ENCODE measurements around the gene MELK. TPM values are rescaled to one million over a fixed set of nuclear protein-coding genes. Genes with fewer than 3 reads are reported as not detected.
A peak's percentile ranks its signal among the peaks of the same experiment; 100 is the strongest.
"Not testable (repeated sequence)": the region's sequence is repeated elsewhere in the genome, so short reads cannot be mapped to it uniquely, and the experiment has no call there.

The MELK gene
- total RNA-seq, 2 experiments from 2014 or later, result 47.9 to 58.7 TPM

DNA sequence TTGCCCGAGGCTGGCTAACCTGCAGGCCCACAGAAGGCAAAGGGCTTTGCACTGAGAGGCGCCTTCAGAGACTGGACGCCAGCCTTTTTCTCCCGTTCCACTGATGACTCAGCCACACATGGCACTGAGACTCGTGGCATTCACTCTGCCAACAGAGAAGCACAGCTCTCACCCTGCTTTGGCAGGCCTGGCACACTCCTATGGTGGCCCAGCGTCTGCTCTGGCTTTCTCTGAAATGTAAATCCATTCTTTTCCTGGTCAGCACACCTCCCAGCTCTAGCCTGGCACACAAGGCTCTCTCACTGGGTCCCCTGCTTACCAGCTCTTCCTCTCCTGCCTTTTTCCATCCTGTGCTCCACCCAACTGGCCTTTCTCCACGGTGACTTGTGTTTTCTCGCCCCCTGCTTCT lies 5.9 kb upstream of the MELK start:
- ChIA-PET CTCF (ENCODE audit: unreplicated experiment) (no interaction called here), POLR2A (interaction anchor here (1.1 kb wide), 1 partner anchor 78 kb away, joined by 3 read pairs; no protein-coding TSS in a partner anchor)
- no peak overlapping the region for H3K27ac ChIP-seq (ENCODE audit: low read depth, low read length, poor library complexity, severe bottlenecking)
- intact Hi-C loops (cut with micrococcal nuclease; ENCODE audit: unreplicated experiment), result no loop called here
- H4K20me1 ChIP-seq (ENCODE audit: insufficient read depth, low read length), result no peaks in the 10 kb centered on the region
- H3K79me2 ChIP-seq (ENCODE audit: insufficient read depth, low read depth, low read length), result no peaks in the 10 kb centered on the region
- H3K9me2 ChIP-seq (ENCODE audit: insufficient read depth, low read length), result no peaks in the 10 kb centered on the region
- no peak overlapping the region for H3K4me3 ChIP-seq (ENCODE audit: low read depth, low read length, poor library complexity, severe bottlenecking)
- no peak overlapping the region for H3K4me2 ChIP-seq (ENCODE audit: low read length)
- H3K9me3 ChIP-seq (ENCODE audit: low read length), result no peaks in the 10 kb centered on the region
- H2AFZ ChIP-seq (ENCODE audit: low read length), result no peak overlapping the region
- no peaks in the 10 kb centered on the region for H3K36me3 ChIP-seq (ENCODE audit: insufficient read depth, low read length)
- H3K4me1 ChIP-seq (ENCODE audit: insufficient read depth, low read length, poor library complexity, severe bottlenecking), result peaks cover 17% of the 10 kb centered on the region
- DNase-seq (ENCODE audit: low spot score), result no peak
- BruUV-seq (replicated peaks), result no TSS peak
- TF ChIP-seq, protein P1, sequence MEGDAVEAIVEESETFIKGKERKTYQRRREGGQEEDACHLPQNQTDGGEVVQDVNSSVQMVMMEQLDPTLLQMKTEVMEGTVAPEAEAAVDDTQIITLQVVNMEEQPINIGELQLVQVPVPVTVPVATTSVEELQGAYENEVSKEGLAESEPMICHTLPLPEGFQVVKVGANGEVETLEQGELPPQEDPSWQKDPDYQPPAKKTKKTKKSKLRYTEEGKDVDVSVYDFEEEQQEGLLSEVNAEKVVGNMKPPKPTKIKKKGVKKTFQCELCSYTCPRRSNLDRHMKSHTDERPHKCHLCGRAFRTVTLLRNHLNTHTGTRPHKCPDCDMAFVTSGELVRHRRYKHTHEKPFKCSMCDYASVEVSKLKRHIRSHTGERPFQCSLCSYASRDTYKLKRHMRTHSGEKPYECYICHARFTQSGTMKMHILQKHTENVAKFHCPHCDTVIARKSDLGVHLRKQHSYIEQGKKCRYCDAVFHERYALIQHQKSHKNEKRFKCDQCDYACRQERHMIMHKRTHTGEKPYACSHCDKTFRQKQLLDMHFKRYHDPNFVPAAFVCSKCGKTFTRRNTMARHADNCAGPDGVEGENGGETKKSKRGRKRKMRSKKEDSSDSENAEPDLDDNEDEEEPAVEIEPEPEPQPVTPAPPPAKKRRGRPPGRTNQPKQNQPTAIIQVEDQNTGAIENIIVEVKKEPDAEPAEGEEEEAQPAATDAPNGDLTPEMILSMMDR (conservative IDR thresholded peaks at IDR 0.05; ENCODE audit: low read length), result no peak
- no peak for TF ChIP-seq EZH2phosphoT487 (IDR thresholded peaks at IDR 0.05; ENCODE audit: borderline replicate concordance, low read depth, low read length)

DNA sequence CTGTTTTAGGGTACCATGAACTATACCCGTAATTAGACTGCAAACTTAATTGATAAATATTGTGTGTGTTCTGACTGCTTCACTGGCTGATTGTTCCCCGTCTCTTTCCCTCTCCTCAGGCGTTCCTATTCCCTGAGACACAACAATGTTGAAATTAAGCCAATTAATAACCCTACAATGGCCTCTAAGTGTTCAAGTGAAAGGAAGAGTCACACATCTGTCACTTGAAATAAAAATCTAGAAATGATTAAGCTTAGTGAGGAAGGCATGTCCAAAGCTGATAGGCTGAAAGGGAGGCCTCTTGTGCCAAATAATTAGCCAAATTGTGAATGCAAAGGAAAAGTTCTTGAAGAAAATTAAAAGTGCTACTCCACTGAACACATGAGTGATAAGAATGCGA lies 4.0 kb upstream of the MELK start:
- H3K4me1 ChIP-seq (ENCODE audit: insufficient read depth, low read length, poor library complexity, severe bottlenecking), result peaks cover 23% of the 10 kb centered on the region
- H3K27ac ChIP-seq (ENCODE audit: low read depth, low read length, poor library complexity, severe bottlenecking); H3K79me2 ChIP-seq (ENCODE audit: insufficient read depth, low read depth, low read length); H3K4me3 ChIP-seq (ENCODE audit: low read depth, low read length, poor library complexity, severe bottlenecking); H3K4me2 ChIP-seq (ENCODE audit: low read length); CTCF ChIA-PET (ENCODE audit: unreplicated experiment); DNase-seq (ENCODE audit: low spot score); H2AFZ ChIP-seq (ENCODE audit: low read length); BruUV-seq (replicated peaks); H3K9me3 ChIP-seq (ENCODE audit: low read length); H4K20me1 ChIP-seq (ENCODE audit: insufficient read depth, low read length); intact Hi-C loops (cut with micrococcal nuclease; ENCODE audit: unreplicated experiment); H3K9me2 ChIP-seq (ENCODE audit: insufficient read depth, low read length); H3K36me3 ChIP-seq (ENCODE audit: insufficient read depth, low read length): not testable (repeated sequence)
- POLR2A ChIA-PET, result interaction anchor here (0.7 kb wide), 1 partner anchor 179 kb away, joined by 3 read pairs; no protein-coding TSS in a partner anchor

DNA sequence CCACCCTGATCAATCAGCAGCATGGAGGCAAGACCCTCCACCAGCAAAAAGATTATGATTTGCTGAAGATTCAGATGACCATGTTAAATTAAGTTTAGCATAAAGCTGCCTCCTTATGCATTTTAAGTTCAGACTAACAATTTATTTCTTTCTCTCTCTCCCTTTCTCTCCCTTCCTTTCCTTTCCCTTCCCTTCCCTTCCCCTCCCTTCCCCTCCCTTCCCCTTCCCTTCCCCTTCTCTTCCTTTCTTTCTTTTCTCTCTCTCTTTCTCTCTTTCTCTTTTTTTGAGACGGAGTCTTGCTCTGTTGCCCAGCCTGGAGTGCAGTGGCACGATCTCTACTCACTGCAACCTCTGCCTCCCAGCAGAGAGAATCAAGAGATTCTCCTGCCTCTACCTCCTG lies 1.4 kb upstream of the MELK start:
- CTCF ChIA-PET (ENCODE audit: unreplicated experiment), result no interaction called here
- H3K4me1 ChIP-seq (ENCODE audit: insufficient read depth, low read length, poor library complexity, severe bottlenecking), result peaks cover 43% of the 10 kb centered on the region
- H3K9me3 ChIP-seq (ENCODE audit: low read length), result no peaks in the 10 kb centered on the region
- no peak for DNase-seq (ENCODE audit: low spot score)
- TF ChIP-seq, protein P1 (conservative IDR thresholded peaks at IDR 0.05; ENCODE audit: low read length), result no peak
- no peak for TF ChIP-seq EZH2phosphoT487 (IDR thresholded peaks at IDR 0.05; ENCODE audit: borderline replicate concordance, low read depth, low read length)
- H3K9me2 ChIP-seq (ENCODE audit: insufficient read depth, low read length), result no peaks in the 10 kb centered on the region
- no peaks in the 10 kb centered on the region; the same call in 1 of the 2 replicates for H4K20me1 ChIP-seq (ENCODE audit: insufficient read depth, low read length)
- H3K4me3 ChIP-seq (ENCODE audit: low read depth, low read length, poor library complexity, severe bottlenecking), result no peak overlapping the region
- H3K4me2 ChIP-seq (ENCODE audit: low read length), result peak overlapping the region; percentile 100; the same call in 1 of the 2 replicates
- POLR2A ChIA-PET, result no interaction called here
- H3K27ac ChIP-seq (ENCODE audit: low read depth, low read length, poor library complexity, severe bottlenecking), result no peak overlapping the region
- peaks cover 36% of the 10 kb centered on the region for H3K79me2 ChIP-seq (ENCODE audit: insufficient read depth, low read depth, low read length)
- peak overlapping the region; percentile 78 for H2AFZ ChIP-seq (ENCODE audit: low read length)
- peaks cover 26% of the 10 kb centered on the region for H3K36me3 ChIP-seq (ENCODE audit: insufficient read depth, low read length)
- BruUV-seq (replicated peaks), result no TSS peak
- intact Hi-C loops (cut with micrococcal nuclease; ENCODE audit: unreplicated experiment), result loop anchor here (5.0 to 10.0 kb wide), 2 partner anchors 169 to 893 kb away; partner anchors contain the start of genes RNF38 and ZBTB5

DNA sequence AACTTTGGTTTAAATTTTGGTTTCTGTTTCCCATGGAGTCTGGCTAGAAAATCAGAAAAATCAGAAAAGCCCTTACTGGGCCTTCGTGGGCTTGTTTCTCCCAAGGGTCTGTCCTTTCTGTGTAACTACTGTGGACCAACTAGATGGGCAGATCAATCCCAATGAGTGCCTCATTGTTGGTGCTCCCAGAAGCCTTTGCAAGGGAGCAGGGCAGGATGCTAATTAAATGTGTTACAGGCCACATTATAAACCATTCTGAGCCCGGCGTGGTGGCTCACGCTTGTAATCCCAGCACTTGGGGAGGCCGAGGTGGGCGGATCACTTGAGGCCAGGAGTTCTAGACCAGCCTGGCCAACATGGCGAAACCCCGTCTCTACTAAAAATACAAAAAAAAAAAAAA lies 1.4 kb downstream of the MELK start:
- CTCF ChIA-PET (ENCODE audit: unreplicated experiment); H2AFZ ChIP-seq (ENCODE audit: low read length); H3K9me3 ChIP-seq (ENCODE audit: low read length); DNase-seq (ENCODE audit: low spot score); H4K20me1 ChIP-seq (ENCODE audit: insufficient read depth, low read length); H3K9me2 ChIP-seq (ENCODE audit: insufficient read depth, low read length); BruUV-seq (replicated peaks): not testable (repeated sequence)
- intact Hi-C loops (cut with micrococcal nuclease; ENCODE audit: unreplicated experiment), result loop anchor here (5.0 to 10.0 kb wide), 2 partner anchors 172 to 891 kb away; partner anchors contain the start of genes RNF38 and ZBTB5
- Histone ChIP-seq H3K4me1 (ENCODE audit: insufficient read depth, low read length, poor library complexity, severe bottlenecking) (peaks cover 53% of the 10 kb centered on the region), H3K4me2 (ENCODE audit: low read length) (peak overlapping the region; percentile 100), H3K27ac (ENCODE audit: low read depth, low read length, poor library complexity, severe bottlenecking) (peak overlapping the region; percentile 58), H3K36me3 (ENCODE audit: insufficient read depth, low read length) (peaks cover 42% of the 10 kb centered on the region), H3K79me2 (ENCODE audit: insufficient read depth, low read depth, low read length) (peaks cover 56% of the 10 kb centered on the region), H3K4me3 (ENCODE audit: low read depth, low read length, poor library complexity, severe bottlenecking) (peak overlapping the region; percentile 94)
- POLR2A ChIA-PET, result interaction anchor here (0.6 to 0.7 kb wide), 2 partner anchors 33 to 322 kb away, joined by 3 read pairs; no protein-coding TSS in a partner anchor

Data from OCI-LY7 (cell line).